Nephron (organoid): Measurements from ENCODE around the gene CDHR4.

Source experiments
- H3K27ac Mint-ChIP-seq, 3 experiments: 2 replicates each; pipeline ENCODE4 v1.8.0; 2020; ENCODE audit warnings: mixed read lengths in 3 of 3, mild to moderate bottlenecking in 2 of 3, moderate library complexity in 1 of 3
- H3K27me3 Mint-ChIP-seq: 2 replicates; pipeline ENCODE4 v1.8.0; 2021; ENCODE audit warnings: low read depth, mild to moderate bottlenecking, moderate library complexity, mixed read lengths
- H3K36me3 Mint-ChIP-seq: 2 replicates; pipeline ENCODE4 v1.8.0; 2020; ENCODE audit warnings: low read depth, mixed read lengths
- H3K4me1 Mint-ChIP-seq: 2 replicates; pipeline ENCODE4 v1.8.0; 2020; ENCODE audit warnings: mixed read lengths
- H3K4me3 Mint-ChIP-seq, 3 experiments: 2 replicates each; pipeline ENCODE4 v1.8.0; 2020; ENCODE audit warnings: mild to moderate bottlenecking in 3 of 3, mixed read lengths in 3 of 3, moderate library complexity in 2 of 3
- H3K9me3 Mint-ChIP-seq: 2 replicates; pipeline ENCODE4 v1.8.0; 2020; ENCODE audit warnings: mixed read lengths
- CTCF ChIP-seq, 3 experiments: fragments of 200-600 bp; sonication (generic); IDR thresholded peaks; one replicate each; pipeline ENCODE4 v1.5.0; 2021; ENCODE audit warnings: antibody characterized with exemption in 3 of 3; ENCODE audit not compliant: unreplicated experiment in 3 of 3

The CDHR4 gene

GRCh38 chr3:49791571-49791970 lies 8.1 kb downstream of the CDHR4 start:
- no peaks in the 10 kb centered on the region for H3K9me3 Mint-ChIP-seq
- peaks cover 9% of the 10 kb centered on the region for H3K27me3 Mint-ChIP-seq
- no peaks in the 10 kb centered on the region for H3K4me1 Mint-ChIP-seq
- no peak overlapping the region for H3K27ac Mint-ChIP-seq
- no peaks in the 10 kb centered on the region for H3K36me3 Mint-ChIP-seq
- no peak overlapping the region for H3K4me3 Mint-ChIP-seq
- no peak for TF ChIP-seq CTCF (IDR thresholded peaks at IDR 0.05; ENCODE audit: unreplicated experiment in 3 of 3)

GRCh38 chr3:49790626-49791411 lies 8.9 kb downstream of the CDHR4 start:
- Mint-ChIP-seq H3K36me3 (no peaks in the 10 kb centered on the region), H3K27ac (no peak overlapping the region), H3K4me3 (no peak overlapping the region), H3K9me3 (no peaks in the 10 kb centered on the region), H3K4me1 (no peaks in the 10 kb centered on the region), H3K27me3 (peaks cover 4% of the 10 kb centered on the region)
- TF ChIP-seq CTCF (IDR thresholded peaks at IDR 0.05; ENCODE audit: unreplicated experiment in 3 of 3) = no peak

- H3K36me3 Mint-ChIP-seq = peaks cover 10% of the 10 kb centered on the region
- H3K27ac Mint-ChIP-seq = no peak overlapping the region
- peaks cover 4% of the 10 kb centered on the region for H3K27me3 Mint-ChIP-seq
- H3K4me3 Mint-ChIP-seq = no peak overlapping the region
- H3K4me1 Mint-ChIP-seq = peaks cover 11% of the 10 kb centered on the region
- TF ChIP-seq CTCF (IDR thresholded peaks at IDR 0.05; ENCODE audit: unreplicated experiment in 3 of 3) = no peak
- no peaks in the 10 kb centered on the region for H3K9me3 Mint-ChIP-seq
Measured at GRCh38 chr3:49788056-49788455, 11.6 kb downstream of the CDHR4 start.

- H3K4me1 Mint-ChIP-seq = peaks cover 11% of the 10 kb centered on the region
- H3K4me3 Mint-ChIP-seq = peak overlapping the region; percentile 90 to 94 (median 93)
Measured at GRCh38 chr3:49787536-49787935, 12.1 kb downstream of the CDHR4 start.

GRCh38 chr3:49787182-49787464 lies 12.6 kb downstream of the CDHR4 start:
- H3K27me3 Mint-ChIP-seq = peaks cover 4% of the 10 kb centered on the region
- no peaks in the 10 kb centered on the region for H3K9me3 Mint-ChIP-seq

More at GRCh38 chr3:49787536-49787935, 12.1 kb downstream of the CDHR4 start:
- H3K27ac Mint-ChIP-seq = peak overlapping the region in 2 of 3 experiments; percentile 97
- H3K36me3 Mint-ChIP-seq = peaks cover 10% of the 10 kb centered on the region
- no peaks in the 10 kb centered on the region for H3K9me3 Mint-ChIP-seq
- peaks cover 4% of the 10 kb centered on the region for H3K27me3 Mint-ChIP-seq
- TF ChIP-seq CTCF (IDR thresholded peaks at IDR 0.05; ENCODE audit: unreplicated experiment in 3 of 3) = no peak

More at GRCh38 chr3:49787182-49787464, 12.6 kb downstream of the CDHR4 start:
- H3K27ac Mint-ChIP-seq = peak overlapping the region; percentile 97 to 99 (median 97)
- peak overlapping the region; percentile 90 to 94 (median 93) for H3K4me3 Mint-ChIP-seq
- H3K36me3 Mint-ChIP-seq = peaks cover 10% of the 10 kb centered on the region
- no peak for TF ChIP-seq CTCF (IDR thresholded peaks at IDR 0.05; ENCODE audit: unreplicated experiment in 3 of 3)
- H3K4me1 Mint-ChIP-seq = peaks cover 11% of the 10 kb centered on the region
